H1 (cell line): ENCODE results near the gene RASSF5. TPM values are rescaled to one million over a fixed set of nuclear protein-coding genes. Genes with fewer than 3 reads are reported as not detected.

ENCODE experiments used
- CTCF ChIA-PET: fragments of 300-600 bp; sonication (Branson Sonifier 250); formaldehyde crosslinking; loops from one replicate; lab custom pipeline; 2021; ENCODE audit not compliant: partially characterized antibody; lab: Charles Lee
- POLR2A ChIA-PET: fragments of 300-600 bp; sonication (Branson Sonifier 250); formaldehyde crosslinking; loops from one replicate; lab custom pipeline; 2021; ENCODE audit warnings: inconsistent platforms; ENCODE audit not compliant: partially characterized antibody; lab: Charles Lee
- DNase-seq, 2 experiments: peaks; one replicate each; pipeline versions ENCODE4 v3.0.0 to v3.0.0-alpha.2; 2010 to 2022; ENCODE audit warnings: low spot score in 2 of 2, low read depth in 1 of 2, mixed read lengths in 1 of 2
- FAIRE-seq: peaks from 2 replicates; lab custom pipeline; 2011; peaks lifted over from hg19 to GRCh38; lab: Jason Lieb, UNC
- H2AFZ ChIP-seq: 2 replicates; pipeline ENCODE4 v1.8.1; 2012; ENCODE audit warnings: low read length, inconsistent platforms
- H2AK5ac ChIP-seq: 2 replicates; pipeline ENCODE4 v1.6.1; 2013; ENCODE audit warnings: low read depth, low read length
- H2BK120ac ChIP-seq: replicated peaks from 2 replicates; pipeline ENCODE3; 2013; ENCODE audit warnings: low read depth, low read length, inconsistent platforms
- H2BK12ac ChIP-seq: 2 replicates; pipeline ENCODE4 v1.6.1; 2013; ENCODE audit warnings: low read depth, low read length
- H2BK15ac ChIP-seq: 2 replicates; pipeline ENCODE4 v1.6.1; 2013; ENCODE audit warnings: low read length
- H2BK20ac ChIP-seq: 2 replicates; pipeline ENCODE4 v1.6.1; 2013; ENCODE audit warnings: low read length
- H2BK5ac ChIP-seq: 2 replicates; pipeline ENCODE4 v1.6.1; 2013; ENCODE audit warnings: low read depth, low read length
- H3K14ac ChIP-seq: 2 replicates; pipeline ENCODE4 v1.6.1; 2013; ENCODE audit warnings: inconsistent platforms; ENCODE audit not compliant: insufficient read length
- H3K18ac ChIP-seq: 2 replicates; pipeline ENCODE4 v1.6.1; 2013; ENCODE audit warnings: low read length; ENCODE audit errors: extremely low read depth
- H3K23ac ChIP-seq: 2 replicates; pipeline ENCODE4 v1.6.1; 2013; ENCODE audit warnings: inconsistent platforms; ENCODE audit not compliant: insufficient read length
- H3K23me2 ChIP-seq: 2 replicates; pipeline ENCODE4 v1.6.1; 2013; ENCODE audit warnings: low read depth, low read length
- H3K27ac ChIP-seq: 2 replicates; pipeline ENCODE4 v1.6.1; 2011; ENCODE audit warnings: low read depth, low read length, inconsistent platforms
- H3K27me3 ChIP-seq, 4 experiments: replicated peaks in 1 of 4; 1 replicate in 1 of 4; 2 replicates in 3 of 4; pipeline versions ENCODE4 v1.6.1 to v1.8.1; 2011 to 2013; ENCODE audit warnings: low read length in 3 of 4, mild to moderate bottlenecking in 3 of 4, inconsistent platforms in 2 of 4, mixed read lengths in 2 of 4, moderate library complexity in 1 of 4; ENCODE audit not compliant: control insufficient read depth in 3 of 4, insufficient read depth in 3 of 4; ENCODE audit errors: extremely low read depth in 1 of 4
- H3K36me3 ChIP-seq, 4 experiments: 2 replicates each; pipeline versions ENCODE4 v1.6.1 to v1.8.1; 2011 to 2013; ENCODE audit warnings: mild to moderate bottlenecking in 4 of 4, low read length in 3 of 4, moderate library complexity in 2 of 4, control low read depth in 1 of 4, inconsistent platforms in 1 of 4; ENCODE audit not compliant: insufficient read depth in 4 of 4, control insufficient read depth in 2 of 4
- H3K4ac ChIP-seq: replicated peaks from 2 replicates; pipeline ENCODE3; 2013; ENCODE audit warnings: low read length, low read depth, mixed read lengths, inconsistent platforms; ENCODE audit not compliant: insufficient read length
- H3K4me1 ChIP-seq, 4 experiments: replicated peaks in 1 of 4; 1 replicate in 1 of 4; 2 replicates in 3 of 4; pipeline versions ENCODE4 v1.6.1 to v1.8.1; 2011 to 2013; ENCODE audit warnings: low read length in 3 of 4, inconsistent platforms in 2 of 4, mixed read lengths in 1 of 4; ENCODE audit not compliant: insufficient read depth in 4 of 4, control insufficient read depth in 3 of 4
- H3K4me2 ChIP-seq, 2 experiments: 2 replicates each; pipeline versions ENCODE4 v1.6.1 to v1.8.1; 2011 to 2013; ENCODE audit warnings: low read depth in 2 of 2, low read length in 2 of 2, control low read depth in 1 of 2, inconsistent platforms in 1 of 2, mild to moderate bottlenecking in 1 of 2; ENCODE audit not compliant: insufficient read depth in 1 of 2
- H3K4me3 ChIP-seq, 4 experiments: fragments of 200-600, 300-600 bp in 1 of 4; sonication (generic), shearing (Covaris generic), sonication (Bioruptor Twin) in 1 of 4; 2 replicates each; pipeline versions ENCODE4 v1.5.1 to v1.8.1; 2011 to 2016; ENCODE audit warnings: low read length in 4 of 4, low read depth in 3 of 4, control low read depth in 2 of 4, inconsistent platforms in 2 of 4, mild to moderate bottlenecking in 2 of 4, mixed read lengths in 1 of 4, moderate library complexity in 1 of 4; ENCODE audit not compliant: insufficient read depth in 2 of 4; ENCODE audit errors: extremely low read depth in 1 of 4
- H3K56ac ChIP-seq: replicated peaks from 2 replicates; pipeline ENCODE3; 2013; ENCODE audit warnings: low read depth, mild to moderate bottlenecking, mixed read lengths, low read length, inconsistent platforms; ENCODE audit not compliant: insufficient read length
- H3K79me1 ChIP-seq: 2 replicates; pipeline ENCODE4 v1.6.1; 2013; ENCODE audit warnings: low read depth, low read length, control low read depth
- H3K79me2 ChIP-seq, 2 experiments: 2 replicates each; pipeline versions ENCODE4 v1.6.1 to v1.8.1; 2012 to 2013; ENCODE audit warnings: low read length in 2 of 2, mild to moderate bottlenecking in 2 of 2, inconsistent platforms in 1 of 2; ENCODE audit not compliant: insufficient read depth in 2 of 2, control insufficient read depth in 1 of 2
- H3K9ac ChIP-seq, 4 experiments: replicated peaks in 1 of 4; 1 replicate in 1 of 4; 2 replicates in 3 of 4; pipeline versions ENCODE4 v1.6.1 to v1.8.1; 2011 to 2013; ENCODE audit warnings: low read depth in 3 of 4, low read length in 3 of 4, control low read depth in 2 of 4, mild to moderate bottlenecking in 2 of 4, moderate library complexity in 2 of 4, inconsistent platforms in 1 of 4; ENCODE audit errors: extremely low read depth in 1 of 4
- H3K9me3 ChIP-seq, 2 experiments: 2 replicates each; pipeline versions ENCODE4 v1.6.1 to v1.8.1; 2012 to 2013; ENCODE audit warnings: mild to moderate bottlenecking in 2 of 2, moderate library complexity in 2 of 2, control low read depth in 1 of 2, inconsistent platforms in 1 of 2, low read depth in 1 of 2, low read length in 1 of 2, mixed read lengths in 1 of 2; ENCODE audit not compliant: insufficient read depth in 2 of 2
- H4K20me1 ChIP-seq, 2 experiments: replicated peaks in 1 of 2; 2 replicates each; pipeline versions ENCODE3 to v1.8.1; 2011 to 2013; ENCODE audit warnings: inconsistent platforms in 2 of 2, low read length in 2 of 2, mild to moderate bottlenecking in 1 of 2; ENCODE audit not compliant: insufficient read depth in 2 of 2, control insufficient read depth in 1 of 2
- H4K5ac ChIP-seq: 2 replicates; pipeline ENCODE4 v1.6.1; 2013; ENCODE audit warnings: low read length, low read depth, mixed read lengths, inconsistent platforms; ENCODE audit not compliant: insufficient read length
- H4K8ac ChIP-seq: 2 replicates; pipeline ENCODE4 v1.8.0; 2013; ENCODE audit warnings: mild to moderate bottlenecking, moderate library complexity, low read length, inconsistent platforms; ENCODE audit not compliant: insufficient read depth; ENCODE audit errors: extremely low read depth
- H4K91ac ChIP-seq: replicated peaks from 2 replicates; pipeline ENCODE3; 2013; ENCODE audit warnings: low read length, mixed read lengths, inconsistent platforms; ENCODE audit not compliant: insufficient read length
- JUN ChIP-seq: IDR thresholded peaks from 2 replicates; pipeline ENCODE4 v1.6.1; 2011; ENCODE audit warnings: low read depth, mild to moderate bottlenecking, improper control_type of control experiment, low read length
- TCF12 ChIP-seq: IDR thresholded peaks from 2 replicates; pipeline ENCODE4 v1.6.1; 2011; ENCODE audit warnings: low read depth, mild to moderate bottlenecking, low read length
- ZNF274 ChIP-seq: IDR thresholded peaks from 2 replicates; pipeline ENCODE4 v1.7.0; 2012; ENCODE audit warnings: low read length, borderline replicate concordance; ENCODE audit errors: extremely low read depth
- WGBS, 2 experiments: shearing (Covaris generic) in 1 of 2; methylation state at CpG; one replicate each; pipeline versions ENCODE4 v1.1.6 to v1.1.7; 2013 to 2015; ENCODE audit warnings: low lambda C conversion rate in 2 of 2, mixed read lengths in 2 of 2, inconsistent platforms in 1 of 2, low coverage in 1 of 2, missing lambda C conversion rate in 1 of 2; ENCODE audit not compliant: insufficient replicate concordance in 2 of 2, insufficient coverage in 1 of 2, insufficient read length in 1 of 2; ENCODE audit errors: extremely low coverage in 1 of 2, missing lambda C conversion rate in 1 of 2; 5-methylcytosine and 5-hydroxymethylcytosine counted together
- polyA plus RNA-seq, 7 experiments: library from polyadenylated mRNA; depleted of rRNA in 3 of 7; stranded (reverse) in 5 of 7; unstranded in 2 of 7; fragments of >200 nt in 5 of 7; fragments of 200-250 nt in 2 of 7; gene quantifications; 1 replicate in 5 of 7; 2 replicates in 1 of 7; 4 replicates in 1 of 7; pipeline versions ENCODE4 v1.2.1 to v1.2.3, GENCODE V29; 2011 to 2013; ENCODE audit warnings: missing spikeins in 2 of 7, mixed read lengths in 2 of 7
- total RNA-seq: library from RNA; stranded (reverse); fragmentation: NEBNext Ultra II Directional; extraction: Animal tissue kit (Norgen Biotek cat#: 25700); gene quantifications from 2 replicates; pipeline ENCODE4 v1.2.1, GENCODE V29; 2021

Gene RASSF5
- total and polyA plus RNA-seq, 2 of the 8 experiments (the other 6 are each of a cell fraction or from before 2014, with no cell fraction given), result 0.82 to 1.8 TPM

GRCh38 chr1:206628916-206629315 is 121.6 kb downstream of the RASSF5 start:
- no peak overlapping the region for H3K4me2 ChIP-seq
- H2BK5ac ChIP-seq, result no peak overlapping the region
- H3K23me2 ChIP-seq, result no peaks in the 10 kb centered on the region
- H3K14ac ChIP-seq, result no peak overlapping the region
- H3K79me1 ChIP-seq, result no peaks in the 10 kb centered on the region
- no peak for DNase-seq
- H3K27me3 ChIP-seq, result no peaks in the 10 kb centered on the region
- H2AK5ac ChIP-seq, result no peak overlapping the region
- peaks cover 0 to 6% (median 0%) of the 10 kb centered on the region in 4 experiments; a peak in 2 of 7 replicates for H3K4me1 ChIP-seq
- H3K9me3 ChIP-seq, result no peaks in the 10 kb centered on the region
- 78% methylated on average over 1 of the region's 1 CpG; no CpG with 5 or more reads in 1 of the 2 experiments for WGBS, 2 experiments
- H3K36me3 ChIP-seq, result no peaks in the 10 kb centered on the region
- no peak overlapping the region for H2BK120ac ChIP-seq
- no peak overlapping the region for H3K4ac ChIP-seq
- H3K4me3 ChIP-seq, result no peak overlapping the region
- H4K5ac ChIP-seq, result no peak overlapping the region
- H2AFZ ChIP-seq, result no peak overlapping the region
- no peak overlapping the region for H4K91ac ChIP-seq
- no peak overlapping the region for H2BK20ac ChIP-seq
- no peak overlapping the region for H4K8ac ChIP-seq
- no peak overlapping the region for H2BK12ac ChIP-seq
- no peak overlapping the region for H3K9ac ChIP-seq
- TF ChIP-seq JUN (no peak), ZNF274 (no peak), TCF12 (no peak)
- no peaks in the 10 kb centered on the region for H3K79me2 ChIP-seq
- H4K20me1 ChIP-seq, result no peaks in the 10 kb centered on the region
- ChIA-PET POLR2A (interaction anchor here (1.3 kb wide), 1 partner anchor 17 kb away, joined by 4 read pairs; the partner anchor contains the start of gene EIF2D), CTCF (interaction anchor here (0.7 to 19.2 kb wide), 10 partner anchors 13 to 307 kb away, joined by 3 to 666 read pairs (median 6); partner anchors contain the start of gene EIF2D)
- no peak overlapping the region for H2BK15ac ChIP-seq
- H3K18ac ChIP-seq, result no peak overlapping the region
- H3K23ac ChIP-seq, result no peak overlapping the region
- no peak overlapping the region for H3K56ac ChIP-seq
- H3K27ac ChIP-seq, result no peak overlapping the region
- no peak for FAIRE-seq
